Kidney tubule cell (primary cell): ENCODE results near the gene GPC1.

Experiments used
- DNase-seq: peaks from one replicate; pipeline ENCODE4 v3.0.0-alpha.2; 2018; ENCODE audit warnings: low spot score

GPC1 gene

DNA sequence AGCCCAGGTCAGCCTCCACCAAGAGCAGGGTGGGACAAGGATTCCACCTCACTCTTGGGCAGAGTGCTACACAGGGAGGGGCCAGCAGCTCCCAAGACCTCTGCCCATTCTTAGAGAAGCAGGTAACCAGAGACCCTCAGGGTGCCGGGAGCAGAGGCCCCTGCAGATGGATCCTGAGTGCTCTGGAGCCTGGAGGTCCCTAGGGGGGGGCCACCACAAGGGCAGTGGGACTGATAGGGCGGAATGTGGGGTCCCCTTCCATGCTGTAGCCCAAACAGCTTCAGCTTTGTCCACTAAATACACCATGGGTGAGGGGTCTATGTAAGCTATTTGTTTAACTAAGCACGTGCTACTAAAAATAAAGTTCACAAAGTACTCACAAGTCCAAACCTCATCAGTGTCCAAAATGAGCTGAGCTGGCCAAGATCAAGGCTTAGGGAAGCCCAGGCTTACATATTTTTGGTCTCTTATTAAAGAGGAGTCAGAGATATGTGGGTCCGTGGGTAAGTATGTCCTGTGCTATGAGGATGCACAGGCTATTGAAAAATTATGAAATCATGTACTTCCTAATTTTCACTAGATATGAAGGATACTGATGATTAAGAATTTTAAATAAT lies 21.5 kb upstream of the GPC1 start:
- no peak for DNase-seq

DNA sequence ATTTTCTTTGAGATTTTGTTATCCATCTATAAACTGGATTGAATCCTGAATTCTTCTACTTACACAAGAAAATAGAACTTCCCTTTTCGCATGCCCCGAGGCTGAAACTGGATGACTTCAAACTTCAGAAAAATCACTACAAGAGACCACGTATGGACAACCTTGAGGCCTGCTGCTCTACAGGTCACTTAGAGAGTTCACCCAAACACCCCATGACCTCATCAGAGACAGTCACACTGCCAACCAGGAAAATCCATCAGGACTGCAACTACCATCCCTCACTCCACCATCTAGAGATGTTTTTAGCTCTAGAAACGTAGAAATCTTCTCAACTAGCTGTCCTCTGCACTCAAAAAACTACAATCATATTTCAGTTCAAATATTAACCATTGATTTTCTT lies 18.6 kb upstream of the GPC1 start:
- DNase-seq: no peak

DNA sequence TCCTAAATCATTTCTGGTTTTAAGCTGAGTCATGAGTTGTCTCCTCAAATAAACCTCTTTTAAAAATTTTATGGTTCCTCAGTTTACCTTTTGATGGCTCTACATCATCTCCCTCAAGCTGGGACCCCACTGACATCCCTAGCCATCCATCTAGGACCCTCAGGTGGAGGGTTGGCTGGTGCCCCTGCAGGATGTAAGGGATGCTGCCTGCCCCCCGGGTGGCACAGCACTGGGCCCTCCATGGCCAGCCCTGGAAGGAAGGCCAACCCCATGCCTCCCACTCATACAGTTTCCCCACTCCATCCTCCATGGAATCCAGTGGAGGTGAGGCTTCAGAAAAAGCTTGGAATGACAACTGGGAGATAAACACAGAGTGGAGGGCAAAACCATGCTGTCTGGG lies 17.2 kb upstream of the GPC1 start:
- no peak for DNase-seq

DNA sequence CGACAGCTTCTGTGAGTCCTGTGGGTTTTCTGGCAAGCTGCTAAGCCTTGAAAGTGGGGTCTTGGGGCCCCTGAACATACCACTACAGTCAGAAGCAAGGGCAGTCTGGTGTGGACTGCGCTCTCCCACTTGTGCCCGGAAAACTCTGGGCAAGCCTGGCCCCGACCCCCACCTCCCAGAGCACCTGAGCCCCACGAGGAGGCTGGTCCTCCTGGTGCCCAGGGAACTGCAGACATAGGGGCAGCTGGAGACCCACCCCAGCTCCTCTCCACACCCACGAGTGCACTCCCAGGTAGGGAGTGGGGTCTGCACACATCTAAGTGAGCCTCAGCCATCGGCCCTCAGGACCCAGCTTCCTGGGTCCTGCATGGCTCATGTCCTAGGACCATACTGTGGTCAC lies 16.2 kb upstream of the GPC1 start:
- no peak for DNase-seq

DNA sequence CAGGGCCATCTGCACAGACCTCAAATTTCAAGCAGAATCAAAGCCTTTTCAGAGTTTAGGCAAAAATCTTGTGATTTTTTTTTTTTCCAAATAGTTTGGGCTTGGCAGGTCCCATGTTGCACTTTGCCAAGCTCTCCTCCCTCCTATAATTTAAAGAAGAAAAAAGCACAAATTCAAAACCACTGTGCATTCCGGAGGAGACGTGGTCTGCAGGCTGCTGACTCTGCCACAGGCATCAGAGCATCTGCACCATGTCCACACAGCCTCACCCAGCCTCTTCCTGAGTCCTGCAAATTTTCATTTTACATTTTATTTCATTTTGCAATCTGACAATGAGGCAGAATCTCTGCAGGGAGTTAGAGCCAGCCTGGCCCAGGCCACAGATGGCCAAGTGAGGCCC lies 15.7 kb upstream of the GPC1 start:
- DNase-seq: no peak

GRCh38 chr2:240420206-240421104 lies 15.0 kb upstream of the GPC1 start:
- no peak for DNase-seq

DNA sequence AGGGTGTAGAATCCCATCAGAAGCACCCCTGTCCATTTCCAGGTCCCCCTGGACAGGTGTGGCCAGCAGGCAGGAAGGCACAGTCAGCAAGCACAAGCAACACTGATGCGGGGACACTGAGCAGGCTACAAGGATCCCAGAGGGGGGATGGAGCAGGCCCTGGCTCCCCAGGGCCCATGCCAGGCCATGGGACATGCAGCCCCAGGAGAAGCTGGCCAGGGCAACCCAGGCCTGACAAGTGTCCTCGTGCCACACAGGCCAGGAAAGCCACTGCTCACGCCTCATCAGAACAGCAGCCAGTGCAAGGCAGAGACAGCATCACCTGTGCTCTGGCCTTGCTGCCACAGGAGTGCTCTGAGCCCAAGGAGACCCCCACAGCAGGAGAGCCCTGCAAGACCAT lies 14.1 kb upstream of the GPC1 start:
- no peak for DNase-seq

DNA sequence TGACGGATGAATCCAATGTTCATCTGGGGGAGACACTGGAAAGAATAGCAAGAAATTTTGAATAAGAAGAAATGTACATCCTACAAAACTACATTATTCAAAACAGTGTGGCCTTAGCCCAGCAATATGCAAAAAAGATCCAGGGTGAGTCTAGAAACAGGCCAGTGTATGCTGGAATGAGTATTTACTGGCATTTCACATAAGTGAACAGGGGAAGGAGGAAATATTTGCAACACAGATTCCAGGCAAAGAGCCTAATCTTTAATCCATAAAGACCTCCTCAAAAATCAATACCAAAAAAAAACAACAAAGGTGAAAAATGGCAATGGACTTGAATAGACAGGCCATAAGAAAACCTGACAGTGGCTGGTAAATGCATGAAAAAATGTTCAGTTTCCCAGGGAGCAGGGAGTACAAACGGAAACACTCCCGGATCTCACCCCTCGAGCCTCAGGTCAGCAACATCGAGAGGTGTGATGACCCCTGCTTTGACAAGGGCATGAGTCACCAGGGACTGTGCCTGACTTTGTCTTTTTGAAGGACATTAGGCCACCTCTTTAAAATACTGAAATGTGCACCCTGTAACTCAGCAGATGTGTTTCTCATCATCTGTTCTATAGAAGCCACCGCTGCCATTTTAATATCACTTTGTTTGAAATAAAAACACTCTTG lies 12.7 kb upstream of the GPC1 start:
- DNase-seq: no peak

GRCh38 chr2:240423788-240424191 lies 11.7 kb upstream of the GPC1 start:
- DNase-seq: no peak

DNA sequence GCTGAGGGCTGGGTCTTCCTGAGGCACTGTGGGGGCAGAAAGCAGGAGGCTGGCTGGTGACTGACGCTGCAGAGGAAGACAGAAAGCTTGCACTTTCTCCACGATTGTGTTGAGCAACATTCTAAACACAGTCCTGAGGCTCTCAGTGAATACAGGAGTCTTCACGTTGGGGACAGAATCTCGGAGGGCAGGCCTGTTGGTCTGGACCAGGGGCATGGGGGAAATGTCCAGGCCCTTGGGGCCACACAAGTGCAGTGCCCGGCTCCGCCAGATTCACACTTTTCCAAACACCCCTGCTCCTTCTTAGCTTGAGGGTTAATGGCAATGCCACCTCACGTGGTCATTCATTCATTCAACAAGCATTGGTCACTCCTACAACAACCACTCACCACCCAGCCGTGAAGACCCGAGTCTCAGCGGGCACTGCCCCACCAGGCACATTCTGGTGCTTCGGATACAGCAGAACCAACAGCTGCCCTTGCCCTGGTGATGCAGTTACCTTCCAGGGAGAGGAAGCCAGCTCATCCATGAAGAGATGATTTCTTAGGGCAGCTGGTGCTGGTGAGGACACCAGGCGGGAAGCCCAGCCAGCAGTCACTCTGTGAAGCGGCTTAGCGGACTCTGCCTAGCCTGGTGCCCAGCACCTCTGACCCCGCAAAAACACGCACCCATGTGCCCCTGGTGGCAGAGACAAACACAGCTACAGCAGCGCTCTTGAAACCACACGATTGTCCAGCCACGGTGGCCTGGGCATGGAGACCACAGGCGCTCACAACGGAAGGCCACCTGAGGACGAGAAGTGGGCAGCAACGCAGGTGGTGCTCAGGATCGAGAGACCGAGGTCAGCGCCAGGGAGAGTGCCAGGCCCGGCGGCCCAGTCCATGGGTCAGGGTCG lies 10.9 kb upstream of the GPC1 start:
- no peak for DNase-seq

DNA sequence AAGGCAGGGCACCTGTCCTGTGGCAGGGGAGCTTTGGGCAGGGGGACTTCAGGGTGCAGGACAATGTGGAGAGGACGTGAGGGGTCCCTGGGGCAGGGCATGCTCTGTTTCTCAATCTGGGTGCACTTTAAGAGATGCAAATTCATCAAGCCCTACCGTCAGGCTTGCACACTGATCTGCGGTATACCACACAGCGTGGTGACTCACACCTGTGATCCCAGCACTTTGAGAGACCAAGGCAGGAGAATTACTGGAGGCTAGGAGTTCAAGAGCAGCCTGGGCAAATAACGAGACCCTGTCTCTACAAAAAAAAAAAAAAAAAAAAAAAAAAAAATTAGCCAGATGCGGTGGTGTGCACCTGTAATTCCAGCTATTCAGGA lies 10.2 kb upstream of the GPC1 start:
- no peak for DNase-seq

DNA sequence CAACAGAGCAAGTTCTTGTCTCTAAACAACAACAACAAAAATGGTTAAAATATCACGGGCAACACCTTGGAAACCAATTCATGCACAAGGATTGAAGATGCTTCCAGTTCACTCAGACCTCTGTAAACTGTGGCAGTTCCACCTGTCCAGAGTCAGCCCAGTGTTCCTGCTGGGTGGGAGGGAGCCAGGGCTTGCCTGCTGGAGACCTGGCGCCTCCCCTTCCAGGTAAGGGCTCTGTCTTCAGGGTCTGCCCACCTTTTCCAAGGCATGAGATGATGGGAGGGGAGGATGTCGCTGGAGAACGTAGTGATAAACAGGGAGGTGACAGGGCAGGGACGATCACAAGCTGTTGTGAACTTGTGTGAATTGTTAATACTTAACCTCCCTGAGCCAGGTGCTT lies 9.8 kb upstream of the GPC1 start:
- no peak for DNase-seq

DNA sequence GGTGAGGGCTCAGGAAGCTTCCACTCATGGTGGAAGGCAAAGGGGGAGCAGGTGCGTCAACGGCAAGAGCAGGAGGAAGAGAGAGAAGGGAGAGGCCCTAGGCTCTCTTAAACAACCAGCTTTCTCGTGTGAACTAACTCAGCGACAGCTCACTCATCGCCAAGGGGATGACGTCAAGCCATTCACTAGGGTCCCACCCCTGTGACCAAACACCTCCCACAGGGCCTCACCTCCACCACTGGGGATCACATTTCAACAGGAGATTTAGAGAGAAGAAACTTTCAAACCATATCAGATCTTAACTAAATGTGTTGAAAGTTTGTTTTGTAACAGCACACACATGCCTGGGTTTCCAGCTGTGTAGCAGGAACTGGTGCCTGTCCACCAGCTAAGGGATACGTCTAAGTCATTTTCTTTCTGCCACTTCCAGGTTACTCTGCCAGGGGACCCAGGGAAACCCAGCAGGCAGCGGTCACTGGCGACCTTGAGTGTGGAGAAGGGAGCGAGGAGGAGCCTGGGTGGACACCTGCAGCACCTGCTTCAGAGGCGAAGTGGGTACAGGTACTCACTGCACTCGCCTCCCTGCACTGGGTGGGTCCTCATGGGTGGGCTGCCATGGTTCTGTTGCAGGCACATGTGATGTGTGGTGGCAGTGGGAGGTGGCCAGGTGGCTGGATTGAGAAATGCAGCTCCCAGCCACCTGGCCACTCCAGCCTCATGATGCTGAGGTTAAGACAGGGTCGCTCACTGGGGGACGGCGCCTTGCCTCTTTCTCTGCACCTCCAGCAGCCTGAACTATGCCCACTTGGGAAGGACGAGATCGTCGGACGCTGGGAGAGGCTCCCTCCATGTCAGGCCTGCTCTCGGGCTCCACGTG lies 8.4 kb upstream of the GPC1 start:
- DNase-seq: peak; percentile 23

- no peak for DNase-seq
These were observed 7.7 kb upstream of the GPC1 start for GRCh38 chr2:240427729-240428128.

DNA sequence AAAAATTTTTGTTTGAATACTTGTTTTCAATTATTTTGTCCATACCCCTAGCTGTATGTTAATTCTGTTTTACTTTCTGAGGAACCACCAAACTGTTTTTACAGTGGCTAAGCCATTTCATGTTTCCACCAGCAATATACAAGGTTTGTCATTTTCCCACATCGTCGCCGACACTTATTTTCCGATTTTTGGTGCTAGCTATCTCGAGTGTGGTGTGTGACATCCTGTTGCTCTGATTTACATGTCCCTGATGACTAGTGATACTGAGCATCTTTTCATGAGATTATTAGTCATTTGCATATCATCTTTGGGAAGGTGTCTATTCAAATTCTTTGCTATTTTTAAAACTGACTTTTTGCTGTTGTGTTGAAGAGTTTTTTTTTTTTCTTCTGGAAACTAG lies 7.2 kb upstream of the GPC1 start:
- DNase-seq: no peak

- no peak for DNase-seq
These were observed 6.1 kb upstream of the GPC1 start for GRCh38 chr2:240429341-240429871.

GRCh38 chr2:240429872-240430491 lies 5.5 kb upstream of the GPC1 start:
- no peak for DNase-seq

GRCh38 chr2:240430595-240430994 lies 4.9 kb upstream of the GPC1 start:
- no peak for DNase-seq

DNA sequence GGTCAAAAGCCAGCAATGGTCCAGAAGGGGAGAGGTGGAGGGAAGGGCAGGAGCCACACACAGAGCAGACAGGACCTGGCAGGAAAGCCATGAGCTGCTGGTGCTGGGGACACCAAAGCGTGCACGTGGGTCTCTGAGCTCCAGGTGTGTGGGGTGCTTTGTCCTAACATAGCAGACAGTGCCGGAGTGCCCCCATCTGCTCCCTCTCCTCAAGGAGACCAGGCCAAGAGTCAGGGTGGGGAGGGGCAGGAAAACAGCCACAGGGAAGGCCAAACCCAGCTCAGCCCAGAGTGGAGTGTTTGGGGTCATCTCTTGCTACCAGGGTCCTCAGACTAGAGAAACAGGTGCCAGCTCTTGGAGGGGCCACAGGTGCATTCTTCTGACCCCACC lies 4.2 kb upstream of the GPC1 start:
- no peak for DNase-seq

DNA sequence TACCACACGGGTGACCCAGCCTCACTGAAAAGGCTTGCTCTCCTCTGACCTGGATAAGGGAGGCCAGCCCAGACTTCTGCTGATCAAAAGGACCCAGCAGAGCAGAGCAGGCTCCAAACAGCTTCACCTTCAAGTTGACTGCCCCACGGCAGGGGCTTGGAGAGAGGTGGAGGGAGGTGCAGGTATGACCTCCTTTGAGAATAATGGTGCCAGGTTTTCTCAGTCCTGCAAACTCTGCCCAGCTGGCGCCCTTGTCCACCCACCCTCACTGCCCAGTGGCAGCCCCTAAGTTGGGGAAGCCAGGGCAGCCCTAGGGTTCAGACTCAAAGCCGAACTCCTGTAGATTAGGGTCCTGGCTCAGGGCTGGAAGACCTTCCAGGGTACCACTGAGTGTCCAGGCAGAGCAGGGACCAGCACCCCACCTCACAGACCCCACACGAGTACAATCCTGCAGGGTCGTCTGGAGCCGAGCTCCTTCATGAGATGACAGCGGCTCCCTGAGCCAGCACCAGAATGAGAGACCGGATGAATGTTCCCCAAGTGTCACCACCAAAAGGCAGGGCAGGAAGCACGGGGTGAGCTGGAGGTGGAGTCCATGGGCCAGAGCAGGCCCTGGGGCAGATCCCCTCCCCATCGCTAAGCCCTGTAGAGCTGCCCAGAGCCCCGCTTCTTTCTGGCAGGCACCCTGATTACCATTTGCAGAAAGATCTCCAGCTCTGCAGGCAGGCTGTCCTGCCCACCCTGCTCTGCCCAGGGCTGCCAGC lies 3.6 kb upstream of the GPC1 start:
- DNase-seq: no peak
